GM12892 (cell line): ENCODE measurements around the gene ARID1B.

Experiments
- POLR2A ChIP-seq: IDR thresholded peaks from 2 replicates; pipeline ENCODE4 v1.6.1; 2011; ENCODE audit warnings: low read depth, low read length, control low read depth
- POLR2AphosphoS5 ChIP-seq: IDR thresholded peaks from 2 replicates; pipeline ENCODE4 v1.6.1; 2011; ENCODE audit warnings: low read depth, low read length, control low read depth
- TAF1 ChIP-seq: IDR thresholded peaks from 2 replicates; pipeline ENCODE4 v1.6.1; 2011; ENCODE audit warnings: low read depth, mild to moderate bottlenecking, control low read depth, low read length, borderline replicate concordance

DNA sequence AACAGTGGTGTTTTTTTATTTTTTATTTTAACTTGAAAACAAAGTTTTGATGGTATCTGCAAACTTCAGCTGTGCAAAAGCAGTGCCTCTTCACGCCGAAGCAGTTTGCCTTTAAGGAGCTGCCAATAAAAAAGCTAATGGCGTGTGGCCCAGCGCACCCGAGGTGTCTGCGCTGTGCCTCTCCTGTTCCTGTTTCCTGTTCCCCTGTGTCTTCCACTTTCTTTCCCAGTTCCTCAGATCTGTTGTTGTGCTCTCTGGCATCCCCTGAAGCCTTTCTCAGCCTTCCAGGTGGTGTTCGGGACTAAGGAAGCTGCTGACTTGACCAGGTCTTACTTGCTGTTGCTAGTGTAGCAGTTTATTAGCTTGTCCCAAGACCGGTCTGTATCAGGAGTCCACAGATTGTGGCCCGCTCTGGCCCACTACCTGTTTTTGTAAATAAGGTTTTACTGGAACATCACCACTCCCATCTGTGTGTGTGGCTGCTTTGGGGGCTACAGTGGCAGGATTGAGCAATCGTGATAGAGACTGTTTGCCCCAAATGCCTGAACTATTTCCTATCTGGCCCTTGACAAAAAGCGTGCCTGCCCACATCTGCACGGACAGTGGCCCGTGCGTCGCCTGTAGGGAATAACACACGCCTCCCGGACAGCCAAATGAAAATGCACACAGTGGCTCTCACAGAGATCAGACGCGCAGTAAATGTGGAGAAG lies 367.8 kb downstream of the ARID1B start:
- TF ChIP-seq POLR2A (no peak), TAF1 (no peak), POLR2AphosphoS5 (no peak)
